Activated CD4-positive, alpha-beta T cell treated with anti-CD3 and anti-CD28 coated beads for 24 hours (primary cell): Measurements from ENCODE around the gene WSB2.
"Not testable (repeated sequence)": the region's sequence is repeated elsewhere in the genome, so short reads cannot be mapped to it uniquely, and the experiment has no call there.

Experiments
- DNase-seq, 2 donors: peaks; one replicate each; pipeline ENCODE4 v3.0.0-alpha.2; 2020; ENCODE audit warnings: low read depth in 2 of 2

Gene WSB2

DNA sequence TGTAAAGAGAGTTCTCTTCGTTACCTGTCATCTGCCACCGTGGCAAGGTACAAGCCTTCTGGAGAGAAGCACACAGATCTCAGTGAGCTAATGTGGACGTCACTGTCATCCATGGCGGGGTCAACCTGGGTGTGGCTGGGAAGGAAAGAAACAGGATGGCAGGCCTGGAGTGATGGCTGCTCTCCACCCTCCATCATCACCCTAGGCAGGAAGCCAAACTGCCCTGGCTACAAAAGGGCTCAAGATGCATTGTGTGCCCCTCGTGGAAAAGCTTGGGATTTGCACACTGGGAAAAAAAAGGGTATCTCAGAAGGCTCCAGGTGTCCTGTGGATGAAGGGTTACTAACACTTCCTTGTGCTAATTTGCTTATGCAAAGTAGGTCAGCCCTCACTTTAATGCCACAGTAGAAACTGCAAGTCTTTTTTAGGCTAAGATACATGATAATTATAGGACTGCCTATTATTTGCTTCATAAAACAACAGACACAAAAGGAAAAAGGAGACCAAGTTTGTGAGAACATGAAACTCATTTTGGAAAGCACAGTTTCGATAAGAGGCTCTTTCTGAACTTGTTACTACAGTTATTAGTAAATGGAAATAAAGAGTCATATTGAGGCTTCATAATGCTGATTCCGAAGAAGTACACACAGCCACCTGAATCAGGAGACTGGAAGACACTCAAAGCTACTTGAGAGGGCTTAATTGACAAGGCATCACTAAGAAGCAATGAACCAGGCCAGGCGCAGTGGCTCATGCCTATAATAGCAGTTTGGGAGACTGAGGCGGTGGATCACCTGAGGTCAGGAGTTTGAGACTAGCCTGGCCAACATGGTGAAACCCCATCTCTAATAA is 25.6 kb downstream of the WSB2 start:
- DNase-seq, result peak in 1 of 2 donors; percentile 28

DNA sequence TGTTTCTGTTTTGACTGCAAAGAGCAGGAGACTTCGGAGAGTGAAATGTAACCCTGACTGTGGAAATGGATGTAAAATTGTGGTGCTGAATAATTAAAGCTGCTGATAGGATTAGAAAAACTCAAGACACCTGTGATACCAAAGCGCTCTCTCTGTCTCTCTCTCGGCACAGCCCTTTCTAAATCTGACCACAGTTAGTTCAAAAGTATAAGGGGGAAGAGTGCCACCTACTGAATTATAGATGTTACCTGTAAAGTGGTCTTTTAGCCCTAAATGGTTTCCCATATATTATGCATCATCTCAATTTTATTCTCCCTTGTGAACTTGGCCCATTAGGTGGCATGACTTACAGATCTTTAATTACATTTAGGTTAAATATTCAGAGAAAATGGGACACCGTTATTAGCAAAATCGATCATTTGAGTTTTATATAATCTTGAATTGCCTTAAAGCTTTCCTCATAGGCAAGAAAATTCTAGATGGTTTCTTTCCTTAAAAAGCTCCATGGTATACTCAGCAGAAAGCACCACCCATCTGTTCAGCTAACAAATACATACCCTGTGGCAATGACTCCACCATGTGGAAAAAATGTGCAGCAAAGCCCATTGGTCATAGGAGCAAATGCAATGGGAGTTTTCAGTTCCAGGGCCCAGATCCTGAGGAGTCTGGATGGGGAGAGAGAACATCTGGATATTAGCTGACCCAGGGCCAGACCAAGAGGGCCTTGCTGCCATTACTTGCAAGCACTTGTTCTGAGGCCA is 26.4 kb downstream of the WSB2 start:
- no peak for DNase-seq

GRCh38 chr12:118033902-118034301 is 27.1 kb downstream of the WSB2 start:
- DNase-seq, result no peak

DNA sequence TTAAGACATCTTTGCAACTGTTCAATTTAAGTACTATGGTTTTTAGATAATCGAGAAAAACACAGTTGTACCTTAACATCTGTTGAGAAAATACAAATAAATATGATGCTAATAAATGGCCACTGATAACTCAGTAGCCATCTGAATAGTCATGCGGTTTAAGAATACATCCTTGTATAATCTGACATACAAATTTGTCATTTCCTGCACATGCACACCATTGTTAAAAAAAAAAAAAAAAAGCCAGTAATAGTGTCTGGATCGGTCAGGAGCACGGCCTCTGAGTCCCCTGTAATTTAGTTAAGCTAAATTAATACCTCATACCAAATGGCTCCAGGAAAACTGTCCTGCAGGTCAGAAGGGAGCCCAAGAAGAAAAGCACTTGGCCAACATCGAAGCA is 27.7 kb downstream of the WSB2 start:
- DNase-seq, result no peak

DNA sequence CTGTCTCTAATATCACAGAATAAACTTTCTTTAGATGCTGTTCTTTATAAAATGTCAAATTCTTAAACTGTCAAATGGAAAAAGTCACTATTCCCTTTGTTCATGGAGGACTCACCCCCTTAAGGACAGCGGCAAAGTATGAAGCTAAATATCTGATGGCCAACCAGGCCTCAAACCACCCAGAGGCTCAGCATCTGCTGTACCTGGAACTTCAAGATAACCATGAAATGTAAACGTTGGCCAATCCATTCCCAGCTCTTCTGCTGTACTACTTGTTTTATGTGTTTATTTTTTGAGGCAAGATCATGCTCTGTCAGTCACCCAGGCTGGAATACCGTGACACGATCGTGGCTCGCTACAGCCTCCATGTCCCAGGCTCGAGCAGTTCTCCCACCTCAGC is 28.8 kb downstream of the WSB2 start:
- DNase-seq, result no peak

- DNase-seq, result no peak
Measured at GRCh38 chr12:118029166-118029565, 31.8 kb downstream of the WSB2 start.

DNA sequence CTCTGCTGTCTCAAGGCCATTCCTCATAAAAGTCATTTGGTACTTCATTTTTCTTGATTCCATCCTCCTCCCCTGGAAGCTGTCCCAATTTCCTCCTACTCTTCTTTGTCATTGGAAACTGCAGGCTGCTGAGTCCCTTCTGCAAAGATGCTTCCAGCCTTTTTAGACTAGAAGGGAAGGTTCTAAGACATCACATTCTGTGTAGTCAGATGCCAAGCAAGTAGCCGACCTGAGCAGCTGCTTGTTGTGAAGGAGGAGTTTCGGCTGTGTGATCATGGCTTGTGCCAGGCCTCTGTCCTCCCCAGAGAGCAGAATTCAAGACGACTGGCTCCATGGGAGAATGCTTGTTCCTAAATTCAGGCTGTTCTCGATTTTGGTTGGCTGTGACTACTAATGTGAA is 35.8 kb downstream of the WSB2 start:
- DNase-seq, result no peak

DNA sequence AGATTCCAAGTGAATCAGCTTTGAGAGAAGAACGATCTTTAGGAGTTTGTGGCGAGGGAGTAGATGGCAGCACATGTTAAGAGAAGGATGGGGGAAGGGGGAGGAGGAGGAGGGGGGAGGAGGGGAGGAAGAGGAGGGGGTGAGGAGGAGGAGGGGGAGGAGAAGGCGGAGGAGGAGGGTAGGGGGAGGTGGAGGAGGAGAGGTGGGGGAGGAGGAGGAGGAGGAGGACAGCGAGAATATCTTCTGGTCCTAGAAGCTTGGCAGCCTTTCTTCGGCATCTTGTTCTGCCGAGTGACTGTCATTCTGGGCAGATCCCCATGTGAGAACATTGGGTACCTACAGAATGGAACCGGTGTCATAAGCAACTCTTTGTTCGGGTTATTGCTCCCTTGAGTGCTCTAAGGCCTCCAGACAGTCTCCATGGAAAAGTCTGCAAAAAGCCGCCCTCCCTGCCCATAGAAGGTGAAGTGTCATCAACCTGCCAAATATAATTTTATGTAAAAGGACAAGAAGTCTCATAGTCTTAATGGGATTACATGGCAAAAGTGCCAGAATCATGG is 37.6 kb downstream of the WSB2 start:
- no peak for DNase-seq

GRCh38 chr12:118022728-118023109 is 38.3 kb downstream of the WSB2 start:
- DNase-seq, result no peak

DNA sequence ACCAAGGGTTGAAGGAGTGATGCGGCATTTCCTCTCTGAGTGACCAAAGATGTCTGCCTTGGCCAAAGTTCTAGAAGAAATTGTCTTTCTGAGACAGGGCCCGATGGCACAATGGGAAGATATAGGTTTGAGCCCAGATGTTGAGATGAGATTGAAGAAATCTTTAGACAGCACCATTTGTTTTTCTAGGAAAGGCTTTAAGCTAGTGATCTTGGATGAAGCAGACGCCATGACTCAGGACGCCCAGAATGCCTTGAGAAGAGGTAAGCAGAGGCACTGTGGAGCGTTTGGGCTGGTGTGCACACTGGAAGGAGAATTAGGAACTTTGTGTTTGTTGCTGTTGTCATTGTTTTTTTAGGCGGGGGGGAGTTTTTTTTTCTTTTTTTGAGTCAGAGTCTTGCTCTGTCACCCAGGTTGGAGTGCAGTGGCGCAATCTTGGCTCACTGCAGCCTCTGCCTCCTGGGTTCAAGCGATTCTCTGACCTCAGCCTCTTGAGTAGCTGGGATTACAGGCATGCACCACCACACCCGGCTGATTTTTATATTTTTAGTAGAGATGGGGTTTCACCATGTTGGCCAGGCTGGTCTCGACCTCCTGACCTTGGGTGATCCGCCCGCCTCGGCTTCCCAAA is 38.8 kb downstream of the WSB2 start:
- DNase-seq, result not testable (repeated sequence)

DNA sequence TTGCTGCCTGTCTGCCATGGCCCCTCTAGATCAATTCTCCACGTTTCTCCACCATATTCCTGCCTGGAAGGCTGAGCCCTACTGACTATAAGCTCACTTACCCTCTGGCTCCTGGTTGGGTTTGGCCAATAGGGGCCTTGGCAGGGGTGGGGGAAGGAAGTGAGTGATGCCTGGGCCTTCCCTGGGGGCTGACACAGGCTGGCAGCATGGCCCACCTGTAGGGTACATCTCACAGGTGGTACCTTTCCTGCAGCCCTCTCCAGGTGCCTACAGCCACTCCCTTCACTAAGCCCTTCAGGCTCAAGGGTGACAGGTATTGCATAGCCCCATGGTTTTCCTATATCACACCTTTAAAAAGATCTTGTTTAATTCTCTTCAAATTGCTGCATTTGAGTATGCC is 40.9 kb downstream of the WSB2 start:
- no peak for DNase-seq

- no peak for DNase-seq
Measured at GRCh38 chr12:118017926-118018325, 43.1 kb downstream of the WSB2 start.

DNA sequence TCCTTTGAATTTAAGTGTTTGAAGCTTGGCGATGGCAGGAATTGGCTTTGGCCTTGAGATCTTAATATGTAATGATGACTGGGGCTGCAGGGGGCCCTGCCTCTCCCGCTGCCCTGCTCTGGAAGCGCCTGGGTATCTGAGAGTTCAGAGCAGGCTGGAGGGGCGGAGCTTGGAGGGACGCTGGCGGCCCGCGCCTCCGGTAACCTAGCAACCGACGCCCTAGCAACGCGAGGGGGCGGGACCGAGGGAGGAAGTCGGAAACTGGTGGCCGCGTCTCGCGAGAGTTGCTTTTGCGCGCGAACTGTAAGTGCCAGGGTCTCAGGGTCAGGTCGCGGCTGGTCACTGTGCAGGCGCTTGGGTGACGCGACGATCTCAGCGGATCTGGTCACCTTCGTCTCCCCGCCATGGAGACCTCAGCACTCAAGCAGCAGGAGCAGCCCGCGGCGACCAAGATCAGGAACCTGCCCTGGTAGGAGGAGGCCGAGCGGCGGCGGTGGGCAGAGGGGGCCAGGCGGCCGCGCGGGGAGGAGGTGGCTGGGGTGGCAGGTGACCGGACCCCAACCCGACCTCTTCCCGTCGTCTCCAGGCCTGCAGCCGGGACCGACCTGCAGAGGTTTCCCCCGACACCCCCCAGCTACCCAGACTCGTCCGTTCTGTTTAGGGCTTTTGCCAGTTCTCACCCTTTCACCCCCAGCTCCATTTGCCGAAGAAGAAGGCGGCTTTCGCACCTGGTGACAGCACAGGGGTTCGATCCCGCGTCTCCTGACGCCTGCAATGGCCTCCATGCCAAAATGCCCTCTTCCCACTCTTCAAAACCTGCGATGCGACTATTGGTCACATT is 44.3 kb downstream of the WSB2 start, which contains the start of gene RFC5:
Gene RFC5, plus strand, starts transcription at position 280 of the 841 bp plus-strand sequence. Its CDS starts 125 bp downstream, at position 405.
- peak; percentile 97 to 98 for DNase-seq

DNA sequence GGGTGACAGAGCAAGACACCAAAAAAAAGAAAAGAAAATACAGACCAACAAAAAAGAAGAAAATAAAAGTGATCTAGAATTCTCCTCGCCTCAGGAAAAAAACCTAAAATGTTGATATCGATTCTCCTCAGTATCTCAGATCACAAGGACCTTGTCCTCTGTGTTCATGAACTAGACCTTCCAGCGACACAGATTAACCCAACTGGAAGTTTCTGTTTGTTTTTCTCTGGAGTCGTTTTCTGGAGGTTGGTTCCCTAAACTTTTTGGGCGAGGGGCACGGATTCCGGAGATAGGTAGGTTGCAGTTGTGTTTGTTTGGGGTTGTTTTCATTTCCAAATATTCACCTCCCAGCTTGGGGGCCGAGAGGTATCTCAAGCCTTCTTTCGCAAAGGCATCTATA is 45.0 kb downstream of the WSB2 start:
- no peak for DNase-seq

DNA sequence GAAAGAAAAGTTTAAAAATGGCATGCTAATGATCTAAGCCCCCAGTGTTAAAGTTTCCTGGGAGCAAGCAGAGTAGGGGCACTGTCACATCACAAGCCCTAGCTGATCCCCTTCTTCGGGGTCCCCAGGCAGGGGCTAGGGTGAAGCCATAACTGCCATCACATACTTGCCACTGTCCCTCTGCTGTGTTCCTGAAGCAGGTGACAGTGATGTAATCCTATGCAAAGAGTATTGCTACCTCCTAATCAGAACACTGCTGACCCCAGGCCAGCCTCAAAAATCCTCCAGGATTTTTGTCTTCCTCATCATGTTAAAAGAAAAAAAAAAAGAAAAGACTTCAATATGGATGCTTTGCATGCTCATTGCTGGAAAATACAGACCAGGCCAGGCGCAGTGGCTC is 45.7 kb downstream of the WSB2 start:
- DNase-seq, result no peak

GRCh38 chr12:118013283-118013682 is 47.7 kb downstream of the WSB2 start:
- DNase-seq, result no peak

GRCh38 chr12:118011961-118012360 is 49.0 kb downstream of the WSB2 start:
- no peak for DNase-seq

DNA sequence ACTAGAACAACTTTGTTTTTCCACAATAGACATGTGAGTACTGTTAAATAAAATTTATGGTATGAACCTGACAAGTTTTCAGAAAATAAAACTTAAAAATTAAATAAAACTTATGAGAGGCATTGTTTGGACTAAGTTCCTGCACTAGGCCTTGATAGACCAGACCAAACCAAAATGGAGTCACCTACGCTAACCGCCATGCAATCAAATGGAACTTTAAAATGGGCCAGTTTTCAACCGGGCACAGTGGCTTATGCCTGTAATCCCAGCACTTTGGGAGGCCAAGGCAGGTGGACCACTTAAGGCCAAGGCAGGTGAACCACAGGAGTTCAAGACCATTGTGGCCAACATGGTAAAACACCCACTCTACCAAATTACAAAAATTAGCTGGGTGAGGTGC is 49.6 kb downstream of the WSB2 start:
- no peak for DNase-seq

- no peak for DNase-seq
Measured at GRCh38 chr12:118010903-118011302, 50.1 kb downstream of the WSB2 start.

- peak in 1 of 2 donors; percentile 8 for DNase-seq
Measured at GRCh38 chr12:117999806-118000205, 61.2 kb downstream of the WSB2 start.

- DNase-seq, result no peak
Measured at GRCh38 chr12:117998719-117999118, 62.3 kb downstream of the WSB2 start.
